Neural progenitor cell (in vitro differentiated cells): ENCODE data around the gene UGP2.

ENCODE experiments used
- CTCF ChIP-seq: fragments of 200-600 bp; sonication (generic); IDR thresholded peaks from 2 replicates; pipeline ENCODE4 v1.5.1; 2017; ENCODE audit warnings: antibody characterized with exemption, mild to moderate bottlenecking
- EZH2phosphoT487 ChIP-seq: fragments of 200-600 bp; sonication (generic); IDR thresholded peaks from 2 replicates; pipeline ENCODE4 v1.6.1; 2017; ENCODE audit warnings: antibody characterized with exemption

- TF ChIP-seq CTCF (no peak), EZH2phosphoT487 (no peak)
These were observed 22.0 kb downstream of the UGP2 start for GRCh38 chr2:63863707-63864106.
